Activated T-helper 1 cell treated with anti-CD3 and anti-CD28 coated beads, Interleukin-2, amount 50 U/mL, for 16 hours (primary cell): ENCODE results near the gene ZBTB34.

Experiments
- DNase-seq, 2 donors: peaks; one replicate each; pipeline ENCODE4 v3.0.0-alpha.2; 2020; ENCODE audit warnings: low read depth in 1 of 2, low spot score in 1 of 2

The ZBTB34 gene

GRCh38 chr9:126916909-126917308 is 56.5 kb downstream of the ZBTB34 start:
- no peak for DNase-seq

GRCh38 chr9:126919193-126919592 is 58.8 kb downstream of the ZBTB34 start:
- no peak for DNase-seq

GRCh38 chr9:126925876-126926275 is 65.4 kb downstream of the ZBTB34 start:
- DNase-seq = no peak

GRCh38 chr9:126926364-126926763 is 65.9 kb downstream of the ZBTB34 start:
- no peak for DNase-seq

GRCh38 chr9:126927419-126927818 is 67.0 kb downstream of the ZBTB34 start:
- no peak for DNase-seq

GRCh38 chr9:126932871-126933321 is 72.5 kb downstream of the ZBTB34 start:
- DNase-seq = no peak

GRCh38 chr9:126933334-126933980 is 73.0 kb downstream of the ZBTB34 start:
- DNase-seq = no peak

GRCh38 chr9:126934441-126934840 is 74.0 kb downstream of the ZBTB34 start:
- no peak for DNase-seq
